Erythroblast (primary cell): ENCODE data around the gene HIPK2.

Source experiments
- GATA1 ChIP-seq: IDR thresholded peaks from 2 replicates; pipeline ENCODE4 v1.6.1; 2011; ENCODE audit warnings: low read depth, mild to moderate bottlenecking, control low read depth, low read length, moderate library complexity
- POLR2A ChIP-seq: IDR thresholded peaks from 2 replicates; pipeline ENCODE4 v1.6.1; 2011; ENCODE audit warnings: mild to moderate bottlenecking, low read length

GRCh38 chr7:139735466-139735865 lies 42.3 kb downstream of the HIPK2 start:
- TF ChIP-seq POLR2A (no peak), GATA1 (no peak)
